Loucy (cell line): ENCODE results near the gene FARS2.
"Not testable (repeated sequence)": the region's sequence is repeated elsewhere in the genome, so short reads cannot be mapped to it uniquely, and the experiment has no call there.

Experiments used
- CTCF ChIP-seq: fragments of 200-600 bp; sonication (generic); conservative IDR thresholded peaks from 2 replicates; pipeline ENCODE4 v1.5.1; 2014; ENCODE audit warnings: mild to moderate bottlenecking, antibody characterized with exemption, low read length
- EZH2phosphoT487 ChIP-seq: fragments of 200-600 bp; IDR thresholded peaks from 2 replicates; pipeline ENCODE4 v1.6.1; 2018; ENCODE audit warnings: antibody characterized with exemption, mild to moderate bottlenecking, moderate library complexity, borderline replicate concordance

GRCh38 chr6:5683747-5684146 is 422.4 kb downstream of the FARS2 start:
- not testable (repeated sequence) for TF ChIP-seq CTCF, EZH2phosphoT487
